ENCODE measurements around the gene ACADVL.
A peak's percentile ranks its signal among the peaks of the same experiment; 100 is the strongest.
"Not testable (repeated sequence)": the region's sequence is repeated elsewhere in the genome, so short reads cannot be mapped to it uniquely, and the experiment has no call there.

The ACADVL gene

DNA sequence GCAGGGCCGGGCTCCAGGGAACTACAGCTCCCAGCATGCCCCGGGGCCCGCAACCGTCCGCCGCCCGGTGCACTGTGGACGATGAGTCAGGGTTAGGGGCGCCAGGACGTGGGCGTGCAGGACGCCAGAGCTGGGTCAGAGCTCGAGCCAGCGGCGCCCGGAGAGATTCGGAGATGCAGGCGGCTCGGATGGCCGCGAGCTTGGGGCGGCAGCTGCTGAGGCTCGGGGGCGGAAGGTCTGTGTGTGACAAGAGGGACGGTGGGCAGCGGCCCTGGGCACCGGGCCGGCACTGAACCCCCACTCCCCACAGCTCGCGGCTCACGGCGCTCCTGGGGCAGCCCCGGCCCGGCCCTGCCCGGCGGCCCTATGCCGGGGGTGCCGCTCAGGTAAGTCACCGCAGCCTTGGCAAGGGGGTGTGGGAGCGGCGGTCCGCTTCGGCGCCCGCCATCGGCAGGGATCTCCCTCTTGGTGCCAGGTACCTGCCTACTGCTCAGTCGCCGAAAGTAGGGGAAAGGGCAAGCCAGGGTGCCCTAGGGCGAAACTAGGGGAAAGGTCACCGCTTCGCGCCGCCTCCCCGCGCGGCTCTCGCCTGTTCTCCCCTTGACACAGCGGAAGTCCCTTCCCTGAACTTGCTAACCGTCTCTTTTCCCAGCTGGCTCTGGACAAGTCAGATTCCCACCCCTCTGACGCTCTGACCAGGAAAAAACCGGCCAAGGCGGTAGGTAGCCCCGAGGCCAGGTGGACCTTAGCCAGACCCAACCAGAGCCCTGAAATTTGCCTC lies at the start of gene ACADVL, which contains the start of gene DLG4:
TSS of gene ACADVL (plus strand) at position 127 of the 781 bp plus-strand sequence. CDS start at position 174, 47 bp downstream.
TSS of gene DLG4 (minus strand) at position 25 of the 781 bp plus-strand sequence.
- H3K36me3 Mint-ChIP-seq (ENCODE audit: low read depth): peaks cover 26% of the 10 kb centered on the region
- DNase-seq (ENCODE audit: low spot score): peak; percentile 90

DNA sequence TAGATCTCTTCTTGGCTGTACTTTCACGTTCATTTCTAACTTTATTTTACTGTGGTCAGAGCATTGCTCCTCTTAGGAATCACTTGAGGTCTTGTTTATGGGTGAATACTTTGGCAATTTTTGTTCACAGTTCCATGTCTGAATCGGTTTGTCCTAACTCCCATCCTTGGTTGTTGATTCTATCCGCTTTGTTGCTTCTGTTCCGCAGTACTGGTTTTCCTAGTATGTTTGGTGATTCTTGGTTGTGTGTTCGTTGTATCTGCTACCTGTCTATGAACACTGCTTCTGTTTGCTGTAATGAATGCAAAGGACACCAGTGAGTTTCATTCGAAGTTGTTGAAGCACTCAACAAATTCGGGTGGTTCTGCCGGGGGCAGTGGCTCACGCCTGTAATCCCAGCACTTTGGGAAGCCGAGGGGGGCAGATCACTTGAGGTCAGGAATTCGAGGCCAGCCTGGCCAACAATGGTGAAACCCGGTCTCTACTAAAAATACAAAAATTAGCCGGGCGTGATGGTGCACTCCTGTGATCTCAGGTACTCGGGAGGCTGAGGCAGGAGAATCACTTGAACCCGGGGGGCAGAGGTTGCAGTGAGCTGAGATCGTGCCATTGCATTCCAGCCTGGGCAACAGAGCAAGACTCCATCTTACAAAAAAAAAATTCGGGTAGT lies 47.1 kb upstream of the ACADVL start:
- not testable (repeated sequence) for H3K4me3 Mint-ChIP-seq; H3K27me3 Mint-ChIP-seq (ENCODE audit: low read depth); DNase-seq (ENCODE audit: low spot score); H3K4me1 Mint-ChIP-seq (ENCODE audit: low read depth); H3K9me3 Mint-ChIP-seq; H3K36me3 Mint-ChIP-seq (ENCODE audit: low read depth); H3K27ac Mint-ChIP-seq

More for the DNA sequence above, at the start of gene ACADVL, which contains the start of gene DLG4:
- no peaks in the 10 kb centered on the region for H3K27me3 Mint-ChIP-seq (ENCODE audit: low read depth)
- peak within 1 kb of the TSS; percentile 91 for H3K4me3 Mint-ChIP-seq
- H3K9me3 Mint-ChIP-seq: no peaks in the 10 kb centered on the region
- peaks cover 50% of the 10 kb centered on the region for H3K4me1 Mint-ChIP-seq (ENCODE audit: low read depth)
- peak within 1 kb of the TSS; percentile 91 for H3K27ac Mint-ChIP-seq

DNA sequence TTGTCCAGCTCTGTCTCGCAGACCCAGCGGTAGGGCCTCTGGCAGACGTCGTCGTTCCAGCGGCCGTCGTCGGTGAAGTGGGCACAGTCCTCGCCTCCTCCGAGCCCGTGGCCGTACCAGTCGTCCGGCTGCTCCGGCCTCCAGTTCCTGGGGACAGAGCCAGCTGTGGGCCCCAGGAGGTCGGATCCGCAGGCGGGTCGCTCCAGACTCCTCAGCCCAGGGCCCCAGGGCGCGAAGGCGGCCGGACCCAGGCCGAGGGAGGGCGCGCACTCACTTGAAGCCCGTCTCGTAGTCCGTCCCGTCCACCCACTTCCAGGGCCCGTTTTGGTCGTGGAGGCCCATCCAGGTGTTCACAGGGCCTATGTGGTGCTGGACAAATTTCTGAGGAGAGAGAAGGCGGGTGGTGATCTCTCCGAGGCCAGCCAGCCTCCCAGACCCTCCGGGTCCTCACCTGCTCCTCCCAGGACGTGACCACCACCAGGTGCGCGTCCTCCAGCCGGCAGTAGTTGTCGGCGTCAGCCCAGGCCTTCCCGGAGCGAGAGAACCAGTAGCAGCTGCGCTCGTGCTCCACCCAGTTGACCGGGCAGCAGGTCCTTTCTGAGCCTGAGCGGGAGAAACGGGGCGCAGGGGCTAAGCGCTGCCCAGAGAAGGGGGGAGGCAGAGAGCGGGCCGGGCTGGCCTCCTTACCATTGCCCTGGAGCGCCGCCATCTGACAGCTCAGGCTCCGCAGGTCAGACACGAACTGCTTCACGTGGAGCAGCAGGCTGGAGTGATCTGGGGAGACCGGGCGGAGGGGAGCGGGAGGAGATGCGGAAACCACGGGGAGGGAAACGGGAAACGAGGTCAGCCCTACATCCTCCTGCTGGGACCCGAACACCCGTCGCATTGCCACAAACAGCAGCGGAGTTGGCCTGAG lies 45.8 kb upstream of the ACADVL start:
- Mint-ChIP-seq H3K4me3 (no peak overlapping the region), H3K27me3 (ENCODE audit: low read depth) (peaks cover 18% of the 10 kb centered on the region), H3K36me3 (ENCODE audit: low read depth) (no peaks in the 10 kb centered on the region), H3K27ac (no peak overlapping the region), H3K4me1 (ENCODE audit: low read depth) (peaks cover 15% of the 10 kb centered on the region), H3K9me3 (no peaks in the 10 kb centered on the region)
- DNase-seq (ENCODE audit: low spot score): peak; percentile 32

DNA sequence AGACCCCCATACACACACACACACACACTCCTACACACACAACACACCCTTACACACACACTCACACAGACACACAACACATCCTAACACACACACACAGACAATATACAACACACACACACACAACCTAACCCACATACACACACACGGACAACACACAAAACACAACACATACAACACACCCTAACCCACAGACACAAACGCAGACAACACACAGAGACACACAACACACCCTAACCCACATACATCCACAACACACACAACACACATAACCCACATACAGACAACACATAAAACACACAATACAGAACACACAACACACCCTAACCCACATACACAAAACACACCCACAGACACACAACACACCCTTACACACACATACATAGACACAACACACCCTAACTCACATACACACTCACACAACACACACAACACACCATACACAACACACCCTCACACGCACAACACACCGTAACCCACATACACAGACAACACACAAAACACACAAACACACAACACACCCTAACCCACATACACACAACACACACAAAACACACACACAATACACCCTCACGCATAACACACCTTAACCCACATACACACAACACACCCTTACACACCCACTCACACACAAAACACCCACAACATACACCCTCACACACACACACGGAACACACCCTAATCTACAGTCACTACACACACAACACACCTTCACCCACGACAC lies 45.0 kb upstream of the ACADVL start:
- Mint-ChIP-seq H3K4me1 (ENCODE audit: low read depth) (peaks cover 11% of the 10 kb centered on the region), H3K36me3 (ENCODE audit: low read depth) (no peaks in the 10 kb centered on the region), H3K9me3 (no peaks in the 10 kb centered on the region), H3K27me3 (ENCODE audit: low read depth) (peaks cover 21% of the 10 kb centered on the region), H3K27ac (no peak overlapping the region), H3K4me3 (no peak overlapping the region)
- DNase-seq (ENCODE audit: low spot score): no peak

DNA sequence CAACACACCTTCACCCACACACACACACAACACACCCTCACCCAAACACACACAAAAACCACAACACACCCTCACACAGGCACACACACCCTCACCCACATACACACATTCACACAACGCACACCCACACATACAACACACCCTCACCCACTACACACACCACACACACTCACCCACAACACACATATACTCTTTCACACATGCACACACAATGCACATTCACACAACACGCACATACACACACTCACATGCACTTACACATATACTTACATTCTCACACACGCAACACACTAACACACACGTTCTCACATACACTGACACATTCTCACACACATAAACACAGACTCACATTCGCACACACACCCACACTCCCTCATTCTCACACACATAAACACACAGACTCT lies 44.4 kb upstream of the ACADVL start:
- DNase-seq (ENCODE audit: low spot score): no peak
- Mint-ChIP-seq H3K27me3 (ENCODE audit: low read depth) (peaks cover 21% of the 10 kb centered on the region), H3K4me3 (no peak overlapping the region), H3K4me1 (ENCODE audit: low read depth) (peaks cover 11% of the 10 kb centered on the region), H3K36me3 (ENCODE audit: low read depth) (no peaks in the 10 kb centered on the region), H3K27ac (no peak overlapping the region), H3K9me3 (no peaks in the 10 kb centered on the region)

DNA sequence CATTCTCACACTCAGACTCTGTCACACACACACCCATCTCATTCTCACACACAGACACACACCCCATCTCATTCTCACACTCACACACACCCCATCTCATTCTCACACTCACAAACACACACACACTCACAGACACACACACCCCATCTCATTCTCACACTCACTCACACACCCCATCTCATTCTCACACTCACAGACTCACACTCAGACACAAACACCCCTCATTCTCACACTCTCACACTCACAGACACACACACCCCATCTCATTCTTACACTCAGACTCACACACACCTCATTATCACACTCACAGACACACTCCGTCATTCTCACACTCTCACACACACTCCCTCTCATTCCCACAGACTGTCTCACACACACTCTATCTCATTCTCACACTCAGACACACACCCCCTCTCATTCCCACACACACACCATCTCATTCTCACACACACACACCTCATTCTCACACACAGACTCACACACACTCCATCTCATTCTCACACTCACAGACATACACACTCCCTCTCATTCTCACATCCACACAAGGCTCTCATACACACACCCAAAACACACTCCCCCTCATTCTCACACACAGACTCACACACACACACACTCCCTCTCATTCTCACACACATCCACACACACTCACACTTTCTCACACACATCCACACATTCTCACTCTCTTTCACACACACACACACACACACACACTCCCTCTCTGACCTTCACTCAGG lies 43.5 kb upstream of the ACADVL start:
- Mint-ChIP-seq H3K27me3 (ENCODE audit: low read depth) (peaks cover 21% of the 10 kb centered on the region), H3K9me3 (no peaks in the 10 kb centered on the region), H3K4me1 (ENCODE audit: low read depth) (peaks cover 11% of the 10 kb centered on the region), H3K27ac (no peak overlapping the region), H3K36me3 (ENCODE audit: low read depth) (no peaks in the 10 kb centered on the region), H3K4me3 (no peak overlapping the region)
- no peak for DNase-seq (ENCODE audit: low spot score)

DNA sequence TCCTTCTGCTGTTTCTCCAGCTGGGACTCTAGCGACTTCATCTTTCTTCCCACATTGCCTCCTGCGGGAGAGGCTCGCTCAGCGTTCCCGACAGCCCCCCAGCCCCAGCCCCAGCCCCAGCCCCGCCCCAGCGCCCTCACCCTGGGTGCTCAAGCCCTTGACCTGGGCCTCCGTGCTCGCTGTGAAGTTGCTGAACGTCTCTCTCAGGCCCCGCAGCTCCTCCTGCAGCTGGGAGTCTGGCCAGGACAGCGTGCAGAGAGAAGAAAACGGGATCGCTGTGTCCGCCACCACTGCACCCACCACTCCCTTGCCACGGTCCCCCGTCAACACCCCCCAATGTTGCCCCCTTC lies 42.9 kb upstream of the ACADVL start:
- H3K9me3 Mint-ChIP-seq: no peaks in the 10 kb centered on the region
- H3K36me3 Mint-ChIP-seq (ENCODE audit: low read depth): no peaks in the 10 kb centered on the region
- peaks cover 21% of the 10 kb centered on the region for H3K27me3 Mint-ChIP-seq (ENCODE audit: low read depth)
- H3K4me1 Mint-ChIP-seq (ENCODE audit: low read depth): peaks cover 11% of the 10 kb centered on the region
- DNase-seq (ENCODE audit: low spot score): no peak
- H3K4me3 Mint-ChIP-seq: no peak overlapping the region
- H3K27ac Mint-ChIP-seq: no peak overlapping the region

DNA sequence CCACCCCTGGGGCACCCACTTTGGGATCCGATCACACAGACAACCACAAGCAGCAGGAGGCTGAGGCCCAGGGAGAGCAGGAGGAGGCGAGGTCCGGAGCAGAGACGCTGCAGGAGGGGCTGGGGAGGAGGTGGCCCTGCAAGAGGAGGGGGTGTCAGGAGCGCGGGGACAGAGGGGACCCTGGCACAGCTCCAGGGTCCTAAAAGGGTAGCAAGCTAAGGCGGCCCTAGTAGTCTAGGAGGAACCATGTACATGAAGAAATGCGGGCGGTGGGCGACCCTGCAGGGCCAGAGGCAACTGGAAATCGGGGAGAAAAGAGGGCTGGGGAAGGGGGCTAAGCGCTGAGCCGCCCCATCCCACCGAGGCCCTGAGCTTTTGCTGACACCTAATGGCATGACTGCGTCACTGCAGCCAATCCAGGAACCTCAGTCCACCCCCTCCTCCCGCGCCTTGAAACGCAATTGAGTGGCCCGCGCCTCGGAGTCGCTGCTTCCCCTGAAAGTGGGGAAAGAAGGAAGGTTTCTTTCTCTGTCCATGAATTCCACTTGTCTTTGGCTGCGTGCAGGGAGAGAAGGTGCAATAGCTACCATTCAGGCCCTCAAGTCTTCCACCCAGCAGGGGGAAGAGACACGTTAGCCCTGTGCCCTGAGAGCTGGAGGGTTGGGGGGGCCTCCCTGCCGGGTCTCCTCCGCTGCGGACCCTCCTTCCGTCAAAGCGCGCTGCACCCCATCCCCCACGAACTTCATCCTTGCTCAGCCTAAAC lies 42.4 kb upstream of the ACADVL start:
- H3K9me3 Mint-ChIP-seq: no peaks in the 10 kb centered on the region
- no peaks in the 10 kb centered on the region for H3K36me3 Mint-ChIP-seq (ENCODE audit: low read depth)
- DNase-seq (ENCODE audit: low spot score): peak; percentile 55
- H3K27ac Mint-ChIP-seq: no peak overlapping the region
- H3K27me3 Mint-ChIP-seq (ENCODE audit: low read depth): peaks cover 19% of the 10 kb centered on the region
- peak overlapping the region; percentile 67 for H3K4me3 Mint-ChIP-seq
- H3K4me1 Mint-ChIP-seq (ENCODE audit: low read depth): peaks cover 11% of the 10 kb centered on the region

DNA sequence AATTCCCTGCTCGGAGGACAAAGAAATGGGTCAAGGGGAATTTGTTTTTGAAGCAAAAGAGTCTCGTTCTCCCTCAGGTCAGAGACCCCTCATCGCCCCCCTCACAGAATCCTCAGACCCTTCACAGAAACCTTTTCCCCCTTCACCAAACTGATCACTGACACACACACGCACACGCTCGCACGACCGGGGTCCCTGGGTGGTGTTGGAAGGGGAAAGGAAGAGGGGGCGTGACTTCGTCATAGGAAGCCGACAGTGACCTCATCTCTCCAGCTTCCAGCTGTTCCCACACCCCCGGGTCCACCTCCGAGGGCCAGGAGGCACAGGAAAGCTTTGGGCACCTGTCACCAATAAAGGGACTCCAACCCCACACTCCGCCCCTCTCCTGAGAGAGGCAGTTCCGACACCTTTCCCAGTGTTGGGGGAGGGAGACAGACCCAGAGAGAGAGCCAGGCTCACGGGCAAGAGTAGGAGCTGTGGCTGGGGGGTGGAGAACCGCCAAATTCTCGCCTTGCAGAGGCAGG lies 41.7 kb upstream of the ACADVL start:
- peaks cover 15% of the 10 kb centered on the region for H3K27me3 Mint-ChIP-seq (ENCODE audit: low read depth)
- H3K4me1 Mint-ChIP-seq (ENCODE audit: low read depth): peaks cover 11% of the 10 kb centered on the region
- DNase-seq (ENCODE audit: low spot score): no peak
- H3K4me3 Mint-ChIP-seq: peak overlapping the region; percentile 67
- H3K9me3 Mint-ChIP-seq: no peaks in the 10 kb centered on the region
- H3K27ac Mint-ChIP-seq: no peak overlapping the region
- no peaks in the 10 kb centered on the region for H3K36me3 Mint-ChIP-seq (ENCODE audit: low read depth)

DNA sequence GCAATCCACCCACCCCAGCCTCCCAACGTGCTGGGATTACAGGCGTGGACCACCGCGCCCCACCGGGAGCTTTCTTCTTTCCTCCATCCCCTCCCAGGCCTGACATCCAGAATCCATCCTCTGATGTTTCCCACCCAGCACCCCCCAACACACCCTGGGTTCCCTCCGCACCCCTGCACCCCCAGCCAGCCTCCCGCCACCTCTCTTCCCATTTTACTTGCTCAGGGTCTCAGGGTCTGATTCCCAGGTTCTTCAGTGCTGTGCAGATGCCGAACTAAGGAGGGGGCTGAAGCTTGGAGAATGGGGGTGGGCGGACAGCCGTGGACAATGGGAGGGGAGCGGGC lies 40.8 kb upstream of the ACADVL start:
- DNase-seq (ENCODE audit: low spot score): no peak
- Mint-ChIP-seq H3K4me1 (ENCODE audit: low read depth) (peaks cover 11% of the 10 kb centered on the region), H3K9me3 (no peaks in the 10 kb centered on the region), H3K27ac (no peak overlapping the region), H3K4me3 (no peak overlapping the region), H3K36me3 (ENCODE audit: low read depth) (no peaks in the 10 kb centered on the region), H3K27me3 (ENCODE audit: low read depth) (peaks cover 15% of the 10 kb centered on the region)

DNA sequence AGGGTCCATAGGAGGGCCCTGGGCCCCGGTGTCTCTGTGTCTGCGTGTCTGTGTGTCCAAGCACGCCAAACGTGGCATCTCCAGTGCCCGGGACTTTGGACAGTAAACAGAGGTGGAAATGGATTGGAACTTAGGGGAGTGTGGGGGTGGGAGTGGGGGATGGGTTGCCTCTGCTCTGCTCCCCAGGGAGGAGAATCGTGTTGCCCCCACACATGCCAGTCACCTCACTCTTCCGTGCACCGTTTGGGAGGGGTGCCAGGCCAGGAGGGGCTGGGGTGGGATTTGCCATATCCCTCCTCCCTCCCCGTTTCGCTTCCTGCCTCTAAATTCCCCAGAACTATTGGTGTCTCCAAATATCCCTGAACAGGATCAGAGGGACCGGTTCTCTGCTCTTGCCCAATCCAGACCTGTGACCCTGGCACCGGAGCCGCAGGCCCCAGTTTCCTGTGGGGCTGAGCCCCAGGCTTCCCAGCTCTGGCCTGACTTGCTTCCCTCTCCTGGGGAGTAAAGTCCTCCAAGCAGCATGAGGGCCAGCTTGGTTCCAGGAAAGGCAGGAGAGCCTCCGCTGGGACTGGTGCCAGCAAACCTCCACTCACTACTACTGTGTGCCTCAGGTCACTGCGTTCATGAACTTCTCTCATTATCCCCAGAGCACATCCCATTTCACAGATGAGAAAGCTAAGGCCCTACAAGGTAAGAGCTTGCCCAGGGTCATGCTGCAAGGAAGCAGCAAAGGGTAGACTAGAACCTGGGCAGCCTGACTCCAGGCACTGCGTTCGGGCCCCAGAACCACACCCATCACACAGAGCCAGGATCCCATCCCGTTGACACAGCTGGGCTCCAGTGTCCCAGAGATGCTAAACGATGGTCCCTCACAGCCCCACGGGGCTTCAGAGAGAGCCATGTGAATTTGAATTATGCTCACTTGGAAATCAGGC lies 40.2 kb upstream of the ACADVL start, which contains the start of gene ASGR1:
TSS of gene ASGR1 (minus strand) at position 54 of the 938 bp plus-strand sequence. CDS start 807 bp downstream, outside the sequence.
- H3K4me3 Mint-ChIP-seq: peak within 1 kb of the TSS; percentile 67
- no peak within 1 kb of the TSS for H3K27ac Mint-ChIP-seq

More for the DNA sequence above, 40.2 kb upstream of the ACADVL start, which contains the start of gene ASGR1:
- no peak for DNase-seq (ENCODE audit: low spot score)
- peaks cover 11% of the 10 kb centered on the region for H3K4me1 Mint-ChIP-seq (ENCODE audit: low read depth)
- H3K27me3 Mint-ChIP-seq (ENCODE audit: low read depth): peaks cover 15% of the 10 kb centered on the region
- no peaks in the 10 kb centered on the region for H3K36me3 Mint-ChIP-seq (ENCODE audit: low read depth)
- no peaks in the 10 kb centered on the region for H3K9me3 Mint-ChIP-seq

Data from T-helper 2 cell treated with Interferon-gamma antibody and Interleukin-4, amounts not matched to agents 5 μg/mL and 100 μg/mL, for 36 hours (primary cell).